Measurements from ENCODE around the gene SLC6A9.

DNA sequence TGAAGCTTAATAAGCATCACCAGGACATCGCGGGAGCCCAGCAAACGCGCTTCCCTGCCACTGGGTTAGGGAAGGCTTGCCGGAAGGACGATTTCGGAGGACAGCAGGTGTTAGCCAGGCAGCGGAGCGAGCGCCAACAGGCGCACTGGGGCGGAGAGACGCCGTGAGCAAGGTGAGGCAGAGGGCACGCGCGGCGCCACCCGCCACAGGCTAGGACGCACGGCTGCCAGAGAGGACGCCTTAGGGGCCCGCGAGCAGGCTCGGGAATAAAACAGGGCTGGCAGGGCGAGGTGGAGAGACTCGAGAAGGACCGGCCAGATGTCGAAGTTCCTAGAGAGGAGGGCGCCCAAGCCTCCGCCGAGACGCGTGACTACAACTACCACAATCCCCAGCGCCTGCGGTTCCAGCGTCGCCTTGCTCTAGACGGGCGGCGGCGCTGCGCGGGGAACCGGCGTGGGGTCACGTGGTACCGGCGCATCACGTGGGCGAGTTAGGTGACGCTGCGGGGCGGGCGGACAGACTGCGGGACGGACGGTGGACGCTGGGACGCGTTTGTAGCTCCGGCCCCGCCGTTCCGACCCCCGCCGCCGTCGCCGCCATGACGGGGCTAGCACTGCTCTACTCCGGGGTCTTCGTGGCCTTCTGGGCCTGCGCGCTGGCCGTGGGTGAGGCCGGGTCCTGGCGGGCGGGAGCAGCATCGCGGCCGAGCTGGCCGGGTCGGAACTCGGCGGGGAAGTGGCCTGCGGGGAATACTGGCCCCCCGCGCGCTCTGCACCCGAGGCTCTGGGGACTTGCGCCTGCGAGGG is 56.6 kb downstream of the SLC6A9 start, which contains the start of gene ATP6V0B:
- TF ChIP-seq, protein P1, sequence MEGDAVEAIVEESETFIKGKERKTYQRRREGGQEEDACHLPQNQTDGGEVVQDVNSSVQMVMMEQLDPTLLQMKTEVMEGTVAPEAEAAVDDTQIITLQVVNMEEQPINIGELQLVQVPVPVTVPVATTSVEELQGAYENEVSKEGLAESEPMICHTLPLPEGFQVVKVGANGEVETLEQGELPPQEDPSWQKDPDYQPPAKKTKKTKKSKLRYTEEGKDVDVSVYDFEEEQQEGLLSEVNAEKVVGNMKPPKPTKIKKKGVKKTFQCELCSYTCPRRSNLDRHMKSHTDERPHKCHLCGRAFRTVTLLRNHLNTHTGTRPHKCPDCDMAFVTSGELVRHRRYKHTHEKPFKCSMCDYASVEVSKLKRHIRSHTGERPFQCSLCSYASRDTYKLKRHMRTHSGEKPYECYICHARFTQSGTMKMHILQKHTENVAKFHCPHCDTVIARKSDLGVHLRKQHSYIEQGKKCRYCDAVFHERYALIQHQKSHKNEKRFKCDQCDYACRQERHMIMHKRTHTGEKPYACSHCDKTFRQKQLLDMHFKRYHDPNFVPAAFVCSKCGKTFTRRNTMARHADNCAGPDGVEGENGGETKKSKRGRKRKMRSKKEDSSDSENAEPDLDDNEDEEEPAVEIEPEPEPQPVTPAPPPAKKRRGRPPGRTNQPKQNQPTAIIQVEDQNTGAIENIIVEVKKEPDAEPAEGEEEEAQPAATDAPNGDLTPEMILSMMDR (IDR thresholded peaks at IDR 0.05) = no peak
- TF ChIP-seq POLR2A (IDR thresholded peaks at IDR 0.05) = peak in 1 of 2 donors; percentile 78
